GM18505 (cell line): ENCODE measurements around the gene NELL2.
A peak's percentile ranks its signal among the peaks of the same experiment; 100 is the strongest.

Source experiments
- ATAC-seq: cut with Tn5 transposase; IDR thresholded peaks from one replicate; pipeline ENCODE4 v1.9.1; 2021; ENCODE audit not compliant: unreplicated experiment
- POLR2A ChIP-seq: IDR thresholded peaks from 4 replicates; pipeline ENCODE4 v1.6.1; 2011; ENCODE audit warnings: borderline replicate concordance; ENCODE audit not compliant: insufficient read depth, insufficient read length; ENCODE audit errors: extremely low read depth

The NELL2 gene

GRCh38 chr12:44869503-44869902 lies 6.6 kb downstream of the NELL2 start:
- TF ChIP-seq POLR2A, result no peak
- ATAC-seq, result no peak

GRCh38 chr12:44863867-44864266 lies 12.2 kb downstream of the NELL2 start:
- ATAC-seq, result no peak
- no peak for TF ChIP-seq POLR2A

GRCh38 chr12:44859998-44860689 lies 16.0 kb downstream of the NELL2 start:
- no peak for TF ChIP-seq POLR2A
- no peak for ATAC-seq

GRCh38 chr12:44858226-44858855 lies 17.8 kb downstream of the NELL2 start:
- no peak for TF ChIP-seq POLR2A
- ATAC-seq, result no peak

DNA sequence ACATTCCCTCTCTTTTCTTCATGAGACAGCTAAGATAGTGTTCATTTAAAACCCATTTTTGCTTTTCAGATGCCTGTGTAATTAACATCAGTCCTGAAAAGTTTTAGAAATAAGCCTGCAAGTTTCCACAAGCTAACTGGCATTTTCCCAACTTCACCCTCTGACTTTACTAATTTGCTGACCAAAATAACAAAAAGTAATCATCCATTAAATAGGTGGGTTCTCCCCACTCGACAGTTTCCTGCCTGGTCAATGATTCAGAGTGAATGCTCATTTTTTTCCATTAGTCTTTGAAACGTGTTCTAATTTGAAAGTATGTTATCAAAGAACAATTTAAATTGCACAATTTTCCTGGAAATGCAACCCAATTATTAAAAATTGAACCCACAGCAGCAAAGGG lies 23.6 kb downstream of the NELL2 start:
- ATAC-seq, result no peak
- no peak for TF ChIP-seq POLR2A

DNA sequence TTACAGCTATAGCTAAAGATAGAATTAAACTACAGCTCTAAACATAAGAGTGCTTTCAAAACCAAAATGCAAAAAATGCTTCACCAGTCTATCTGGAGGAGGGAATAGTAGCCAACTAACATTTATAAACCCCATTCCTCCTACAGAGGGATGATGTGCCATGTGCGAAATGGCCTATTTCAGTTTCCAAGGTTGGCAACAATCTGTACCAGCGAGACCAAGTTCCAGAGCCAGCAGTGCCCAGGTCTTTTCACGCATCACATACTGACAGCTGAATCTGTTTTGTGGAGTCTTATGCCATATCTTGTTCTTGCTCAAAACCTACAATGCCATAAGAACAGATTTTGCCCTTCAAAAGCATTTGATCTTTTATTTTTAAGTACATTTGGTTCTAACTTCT lies 24.5 kb downstream of the NELL2 start:
- no peak for ATAC-seq
- TF ChIP-seq POLR2A, result no peak

DNA sequence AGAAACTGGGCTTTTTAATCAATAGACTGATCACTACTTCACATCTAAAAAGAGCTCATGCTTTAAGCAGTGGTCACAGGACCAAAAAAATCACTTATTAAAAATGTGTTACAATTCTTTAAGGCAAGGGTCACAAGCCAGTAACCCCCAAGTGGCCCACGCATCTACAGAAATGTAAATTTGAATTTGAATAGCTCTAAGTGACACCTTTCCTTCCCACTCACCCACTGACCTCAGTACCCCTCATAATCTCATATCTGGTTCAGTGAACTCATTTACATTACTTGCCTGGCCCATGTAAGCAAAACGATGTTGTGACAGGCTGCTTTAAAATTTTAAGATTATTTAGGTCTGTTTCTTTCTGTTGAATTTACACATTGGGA lies 27.4 kb downstream of the NELL2 start:
- TF ChIP-seq POLR2A, result no peak
- ATAC-seq, result peak; percentile 48

- TF ChIP-seq POLR2A, result no peak
- ATAC-seq, result peak; percentile 74
Measured at GRCh38 chr12:44847888-44848702, 28.0 kb downstream of the NELL2 start.

GRCh38 chr12:44847403-44847802 lies 28.7 kb downstream of the NELL2 start:
- no peak for TF ChIP-seq POLR2A
- peak; percentile 15 for ATAC-seq

DNA sequence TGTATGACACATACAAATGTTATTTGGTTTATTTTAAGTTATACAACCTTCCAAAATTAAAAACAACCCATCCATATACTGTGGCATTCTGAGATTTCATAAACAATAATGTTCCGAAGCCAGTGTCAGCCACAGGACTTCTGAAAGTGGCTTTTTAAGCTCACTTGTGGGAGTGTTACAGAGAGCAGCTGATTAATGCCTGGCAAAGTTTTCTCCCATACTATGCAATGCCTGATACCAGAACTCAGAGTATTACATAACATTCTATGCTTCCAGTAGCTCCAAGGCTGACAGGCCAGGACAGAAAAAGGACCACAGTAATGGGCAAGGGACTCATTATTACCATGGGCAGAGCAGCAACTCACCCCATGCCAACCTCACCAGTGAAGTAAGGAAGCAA lies 29.3 kb downstream of the NELL2 start:
- ATAC-seq, result no peak

GRCh38 chr12:44842669-44843068 lies 33.4 kb downstream of the NELL2 start:
- no peak for ATAC-seq
- TF ChIP-seq POLR2A, result no peak

More for the DNA sequence above, 29.3 kb downstream of the NELL2 start:
- no peak for TF ChIP-seq POLR2A

DNA sequence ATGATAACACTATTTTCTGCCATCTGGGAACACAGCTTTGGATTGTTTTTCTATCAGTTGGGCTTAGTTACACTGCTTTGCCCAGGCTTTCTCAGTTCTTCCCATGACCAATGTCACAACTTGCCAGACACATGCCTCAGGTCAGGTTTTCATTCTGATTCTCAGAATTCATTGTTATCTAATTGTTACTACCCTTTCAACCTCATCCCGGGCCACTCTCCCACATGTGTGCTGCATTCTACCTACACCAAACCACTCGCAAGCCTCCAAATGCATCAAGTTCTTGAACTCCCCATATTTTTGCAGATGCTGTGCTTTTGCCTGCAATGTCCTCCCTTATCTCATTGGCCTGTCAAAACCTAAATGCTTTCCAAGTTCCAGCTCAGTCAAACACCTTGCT lies 36.3 kb downstream of the NELL2 start:
- ATAC-seq, result no peak
- TF ChIP-seq POLR2A, result no peak

- TF ChIP-seq POLR2A, result no peak
Measured at GRCh38 chr12:44837114-44837755, 38.9 kb downstream of the NELL2 start.

More at GRCh38 chr12:44837114-44837755, 38.9 kb downstream of the NELL2 start:
- no peak for ATAC-seq
